HL-60/S4 treated with retinoic acid at 250 ng/mL for 4 days and 3 days (cell line): ENCODE results near the gene ST3GAL6.

Source experiments
- in situ Hi-C: fragments of 300-500 bp; cut with MboI; formaldehyde crosslinking; loops from 2 replicates; pipeline ENCODE4 v1.7.0; 2022; ENCODE audit warnings: low sequenced_read_pairs

The ST3GAL6 gene

DNA sequence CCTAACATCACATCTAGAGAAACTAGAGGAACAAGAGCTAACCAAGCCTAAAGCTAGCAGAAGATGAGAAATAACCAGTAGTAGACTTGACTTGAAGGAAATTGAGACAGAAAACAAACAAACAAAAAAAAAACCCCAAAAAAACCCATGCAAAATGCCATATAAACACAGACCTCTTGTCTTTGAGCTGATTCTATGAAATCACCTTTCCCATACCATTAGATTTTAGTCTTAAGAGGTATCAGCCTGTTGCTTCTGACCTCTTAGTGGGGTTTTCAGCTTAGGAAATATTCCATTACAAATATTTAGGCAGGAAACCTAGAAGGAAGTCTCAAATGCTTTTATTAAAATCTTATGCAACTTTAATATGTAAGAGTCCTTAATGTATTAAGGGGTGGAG is 23.9 kb upstream of the ST3GAL6 start:
- in situ Hi-C loops, result no loop called here

- in situ Hi-C loops, result no loop called here
Measured at GRCh38 chr3:98740324-98740723, 22.8 kb upstream of the ST3GAL6 start.

DNA sequence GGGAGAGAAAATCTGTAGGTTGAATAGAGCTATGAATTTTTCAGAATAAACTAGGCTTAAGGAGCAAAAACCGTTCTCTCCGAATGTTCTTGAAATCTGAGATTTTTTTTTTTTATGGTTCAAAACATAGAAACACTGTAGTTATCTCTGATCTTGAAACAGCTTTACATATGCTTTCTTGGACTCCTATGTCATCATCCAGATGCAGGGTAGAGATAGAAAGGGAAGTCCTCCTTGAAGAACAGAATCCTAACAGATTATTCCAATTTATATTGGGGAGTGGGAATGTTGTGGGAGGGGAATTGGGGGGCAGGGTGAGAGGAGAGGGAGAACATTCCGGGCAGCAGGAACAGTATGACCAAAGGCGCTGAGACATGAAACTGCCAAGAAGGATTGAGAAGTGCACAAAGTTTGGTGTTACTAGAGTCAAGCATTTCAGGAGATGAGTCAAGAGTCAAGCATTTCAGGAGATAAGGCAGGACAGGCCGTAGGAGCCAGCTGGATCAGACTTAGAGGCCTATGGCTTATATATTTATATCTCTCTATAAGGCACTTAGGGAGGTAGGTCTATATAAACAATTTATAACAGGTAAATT is 21.9 kb upstream of the ST3GAL6 start:
- in situ Hi-C loops, result no loop called here

DNA sequence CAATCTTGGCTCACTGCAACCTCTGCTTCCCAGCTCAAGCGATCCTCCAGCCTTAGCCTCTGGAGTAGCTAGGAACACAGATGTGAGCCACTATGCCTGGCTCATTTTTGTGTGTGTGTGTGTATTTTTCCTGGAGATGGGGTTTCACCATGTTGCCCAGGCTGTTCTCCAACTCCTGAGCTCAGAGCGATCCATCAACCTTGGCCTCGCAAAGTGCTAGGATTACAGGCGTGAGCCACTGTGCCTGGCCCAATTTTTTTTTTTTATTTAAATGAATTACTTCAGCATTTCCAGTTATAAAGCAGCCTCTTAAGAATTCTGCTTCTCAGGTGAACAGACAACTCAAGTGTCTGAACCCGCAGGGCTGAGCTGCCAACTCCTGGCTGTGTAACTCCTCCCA is 20.1 kb upstream of the ST3GAL6 start:
- in situ Hi-C loops, result no loop called here

DNA sequence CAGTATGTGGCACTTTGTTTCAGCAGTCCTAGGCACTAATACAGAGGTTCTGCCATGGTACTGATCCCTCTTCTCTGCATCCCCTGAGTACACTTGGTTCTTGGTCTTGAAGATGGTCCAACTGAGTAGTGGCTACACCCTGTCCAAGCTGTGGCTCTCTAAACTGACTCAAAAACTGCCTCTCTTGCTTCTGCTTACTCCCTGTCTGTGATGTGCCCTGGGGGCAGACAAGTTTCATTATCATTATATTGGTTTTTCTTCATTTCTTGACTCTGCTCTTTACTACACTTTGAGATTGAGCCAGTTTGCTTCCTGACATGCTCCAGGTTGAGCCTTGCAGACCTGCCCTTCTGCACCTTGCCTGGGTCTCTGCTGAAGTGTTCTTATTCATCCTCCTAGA is 18.9 kb upstream of the ST3GAL6 start:
- in situ Hi-C loops, result no loop called here

- in situ Hi-C loops, result no loop called here
Measured at GRCh38 chr3:98745718-98746117, 17.4 kb upstream of the ST3GAL6 start.

DNA sequence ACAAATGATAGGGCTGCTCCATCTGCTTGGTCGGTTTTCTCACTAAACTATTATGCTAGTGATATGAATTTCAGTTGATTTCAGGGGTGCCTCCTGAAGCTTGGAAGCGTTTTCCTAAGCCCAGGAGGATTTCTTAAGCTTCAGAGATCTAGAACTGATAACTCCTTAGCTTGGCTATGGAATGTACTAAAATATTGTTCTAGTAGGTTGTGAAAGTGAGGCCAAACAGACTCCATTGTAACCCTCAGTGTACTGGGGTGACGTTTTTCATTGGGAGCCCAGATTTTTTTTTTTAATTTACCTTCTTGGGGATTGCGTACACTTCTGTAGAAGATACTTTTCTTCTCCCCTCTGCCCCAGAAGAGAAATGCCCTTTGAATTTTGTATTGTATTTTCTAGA is 17.0 kb upstream of the ST3GAL6 start:
- in situ Hi-C loops, result no loop called here

- in situ Hi-C loops, result no loop called here
Measured at GRCh38 chr3:98746882-98747281, 16.3 kb upstream of the ST3GAL6 start.

- in situ Hi-C loops, result no loop called here
Measured at GRCh38 chr3:98750276-98750919, 12.7 kb upstream of the ST3GAL6 start.

DNA sequence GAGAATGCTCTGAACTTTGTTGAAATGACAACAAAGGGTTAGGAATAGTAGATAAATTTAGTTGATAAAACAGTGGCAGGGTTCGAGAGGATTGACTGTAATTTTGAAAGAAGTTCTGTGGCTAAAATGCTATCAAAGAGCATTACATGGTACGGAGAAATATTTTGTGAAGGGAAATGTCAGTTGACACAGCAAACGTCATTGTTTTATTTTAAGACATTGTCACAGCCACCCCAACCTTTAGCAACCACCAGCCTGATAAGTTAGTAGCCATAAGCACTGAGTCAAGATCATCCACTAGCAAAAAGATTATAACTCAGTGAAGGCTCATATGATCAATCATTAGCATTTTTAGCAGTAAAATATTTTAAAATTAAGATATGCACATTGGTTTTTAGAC is 8.7 kb upstream of the ST3GAL6 start:
- in situ Hi-C loops, result no loop called here

GRCh38 chr3:98755601-98756000 is 7.5 kb upstream of the ST3GAL6 start:
- in situ Hi-C loops, result no loop called here

GRCh38 chr3:98759629-98760028 is 3.5 kb upstream of the ST3GAL6 start:
- in situ Hi-C loops, result no loop called here

- in situ Hi-C loops, result no loop called here
Measured at GRCh38 chr3:98761643-98762229, 1.4 kb upstream of the ST3GAL6 start.

GRCh38 chr3:98763819-98764418 is 779 bp downstream of the ST3GAL6 start:
- in situ Hi-C loops, result no loop called here

- in situ Hi-C loops, result no loop called here
Measured at GRCh38 chr3:98764472-98764884, 1.3 kb downstream of the ST3GAL6 start.

DNA sequence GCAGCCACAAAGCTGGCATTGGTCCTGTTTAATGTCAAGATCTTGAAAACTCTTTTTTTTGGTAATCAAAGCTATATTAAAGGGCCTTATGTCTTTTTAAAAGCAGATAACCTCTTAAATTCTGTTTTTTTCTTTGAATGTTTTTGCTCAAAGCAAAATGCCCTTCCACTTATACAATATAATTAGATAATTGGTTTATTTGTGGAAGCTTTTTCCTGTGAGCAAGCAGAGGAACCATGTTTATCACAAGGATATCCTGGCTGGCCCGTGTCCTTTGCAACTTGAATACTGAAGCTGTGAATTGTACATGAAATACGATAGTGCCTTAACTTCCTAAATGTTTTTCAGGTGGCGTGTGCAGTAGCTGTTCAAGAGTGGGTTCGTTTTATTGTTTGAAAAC is 2.6 kb downstream of the ST3GAL6 start:
- in situ Hi-C loops, result no loop called here

DNA sequence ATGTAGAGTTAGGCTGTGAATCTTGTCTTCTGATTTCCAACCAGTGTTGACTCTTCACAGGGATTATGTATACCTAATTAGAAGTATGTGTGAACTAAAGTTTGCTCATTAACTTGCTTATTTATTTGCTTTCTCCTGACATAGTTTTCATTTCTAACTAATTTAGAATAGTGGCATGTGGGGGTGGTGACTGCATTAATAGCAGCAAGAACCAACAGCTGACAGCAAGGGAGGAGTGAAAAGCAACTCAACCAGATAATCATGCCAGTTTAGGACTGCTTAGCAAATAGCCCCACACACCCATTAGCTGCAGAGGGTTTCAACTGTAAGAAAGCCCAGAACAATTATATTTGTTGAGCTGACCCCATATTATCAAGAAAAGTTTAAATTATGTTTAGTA is 3.8 kb downstream of the ST3GAL6 start:
- in situ Hi-C loops, result no loop called here

DNA sequence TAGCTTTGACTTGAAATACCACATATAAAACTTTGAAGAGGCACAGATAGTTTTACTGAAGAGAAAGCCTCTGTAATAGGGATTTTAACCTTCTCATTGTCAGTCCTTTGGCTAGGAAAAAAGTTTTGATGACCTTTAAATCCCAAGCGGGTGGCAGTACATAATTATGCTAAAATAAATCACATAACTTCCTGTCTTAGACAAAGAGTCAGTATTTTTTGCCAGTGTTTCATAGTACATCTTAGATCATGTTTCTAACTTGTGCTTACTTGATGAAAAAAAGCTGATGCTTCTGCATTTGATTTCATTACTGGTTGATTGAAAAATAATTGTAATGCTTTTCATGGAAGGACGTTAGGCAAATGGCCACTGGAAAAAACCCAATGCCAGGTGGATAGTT is 5.8 kb downstream of the ST3GAL6 start:
- in situ Hi-C loops, result no loop called here

GRCh38 chr3:98769448-98769847 is 6.3 kb downstream of the ST3GAL6 start:
- in situ Hi-C loops, result no loop called here

- in situ Hi-C loops, result no loop called here
Measured at GRCh38 chr3:98770261-98771039, 7.3 kb downstream of the ST3GAL6 start.

DNA sequence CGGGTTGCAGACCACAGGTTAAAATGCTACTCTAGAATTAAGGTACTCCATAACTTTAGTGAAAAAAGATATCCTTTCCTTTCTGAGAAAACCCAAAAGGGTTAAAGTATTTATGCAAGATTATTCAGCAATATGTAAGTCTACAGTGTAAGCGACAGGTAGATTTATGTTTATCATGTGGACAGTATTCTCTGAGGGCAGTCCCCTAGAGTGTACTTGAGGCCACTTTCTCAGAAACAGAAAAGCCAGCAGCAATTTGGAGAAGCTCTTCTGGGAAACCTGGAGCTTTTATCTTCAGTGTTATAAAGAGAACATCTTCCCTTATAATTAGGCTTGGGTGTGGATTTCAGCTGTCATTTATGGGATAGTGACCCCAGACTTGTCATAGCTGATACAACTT is 8.9 kb downstream of the ST3GAL6 start:
- in situ Hi-C loops, result no loop called here
